ENCODE results near the gene SPON1.

GRCh38 chr11:14118072-14118471, 155.5 kb downstream of the SPON1 start:
- TF ChIP-seq POLR2A (IDR thresholded peaks at IDR 0.05) (no peak), POLR2AphosphoS5 (IDR thresholded peaks at IDR 0.05) (no peak)
- TF ChIP-seq, protein P1, sequence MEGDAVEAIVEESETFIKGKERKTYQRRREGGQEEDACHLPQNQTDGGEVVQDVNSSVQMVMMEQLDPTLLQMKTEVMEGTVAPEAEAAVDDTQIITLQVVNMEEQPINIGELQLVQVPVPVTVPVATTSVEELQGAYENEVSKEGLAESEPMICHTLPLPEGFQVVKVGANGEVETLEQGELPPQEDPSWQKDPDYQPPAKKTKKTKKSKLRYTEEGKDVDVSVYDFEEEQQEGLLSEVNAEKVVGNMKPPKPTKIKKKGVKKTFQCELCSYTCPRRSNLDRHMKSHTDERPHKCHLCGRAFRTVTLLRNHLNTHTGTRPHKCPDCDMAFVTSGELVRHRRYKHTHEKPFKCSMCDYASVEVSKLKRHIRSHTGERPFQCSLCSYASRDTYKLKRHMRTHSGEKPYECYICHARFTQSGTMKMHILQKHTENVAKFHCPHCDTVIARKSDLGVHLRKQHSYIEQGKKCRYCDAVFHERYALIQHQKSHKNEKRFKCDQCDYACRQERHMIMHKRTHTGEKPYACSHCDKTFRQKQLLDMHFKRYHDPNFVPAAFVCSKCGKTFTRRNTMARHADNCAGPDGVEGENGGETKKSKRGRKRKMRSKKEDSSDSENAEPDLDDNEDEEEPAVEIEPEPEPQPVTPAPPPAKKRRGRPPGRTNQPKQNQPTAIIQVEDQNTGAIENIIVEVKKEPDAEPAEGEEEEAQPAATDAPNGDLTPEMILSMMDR (IDR thresholded peaks at IDR 0.05) = no peak
